Uterus (tissue), 2 donors: ENCODE data around the gene PLEKHG3.

Experiments
- CTCF ChIP-seq, 4 experiments: fragments of 200-600 bp in 2 of 4; fragments of 450-650 bp in 2 of 4; sonication (generic) in 2 of 4; IDR thresholded peaks; one replicate each; pipeline ENCODE4 v1.5.1; 2016 to 2019; ENCODE audit warnings: antibody characterized with exemption in 4 of 4, mild to moderate bottlenecking in 2 of 4, moderate library complexity in 1 of 4
- POLR2A ChIP-seq, 2 donors: fragments of 450-650 bp; IDR thresholded peaks; one replicate each; pipeline ENCODE4 v1.6.1; 2016; ENCODE audit warnings: antibody characterized with exemption in 2 of 2, mild to moderate bottlenecking in 1 of 2, moderate library complexity in 1 of 2

GRCh38 chr14:64792231-64792630 is 88.0 kb downstream of the PLEKHG3 start:
- TF ChIP-seq CTCF (IDR thresholded peaks at IDR 0.05) (no peak), POLR2A (IDR thresholded peaks at IDR 0.05) (no peak)
